Central memory CD8-positive, alpha-beta T cell (primary cell): ENCODE measurements around the gene PON3.
A peak's percentile ranks its signal among the peaks of the same experiment; 100 is the strongest.

Experiments used
- ATAC-seq: fragments of 150-1000 bp; cut with Tn5 transposase; replicated peaks from 2 replicates; pipeline ENCODE4 v1.10.0; 2022; ENCODE audit warnings: mild to moderate bottlenecking, moderate FRiP score, moderate number of reproducible peaks; ENCODE audit not compliant: poor library complexity, severe bottlenecking; ENCODE audit errors: extremely low read depth
- DNase-seq, 2 donors: peaks; one replicate each; pipeline ENCODE4 v3.0.0; 2021; ENCODE audit warnings: low spot score in 2 of 2
- H3K27ac Mint-ChIP-seq: one replicate; pipeline ENCODE4 v1.8.0; 2022; ENCODE audit warnings: low read depth, mild to moderate bottlenecking, moderate library complexity, mixed read lengths
- H3K27me3 Mint-ChIP-seq: one replicate; pipeline ENCODE4 v1.8.0; 2022; ENCODE audit warnings: mixed read lengths
- H3K36me3 Mint-ChIP-seq: one replicate; pipeline ENCODE4 v1.8.0; 2022; ENCODE audit warnings: mild to moderate bottlenecking, moderate library complexity, mixed read lengths; ENCODE audit not compliant: insufficient read depth
- H3K4me1 Mint-ChIP-seq: one replicate; pipeline ENCODE4 v1.8.0; 2022; ENCODE audit warnings: mixed read lengths
- H3K4me3 Mint-ChIP-seq: one replicate; pipeline ENCODE4 v1.8.0; 2022; ENCODE audit warnings: mild to moderate bottlenecking, moderate library complexity, mixed read lengths
- H3K9me3 Mint-ChIP-seq: one replicate; pipeline ENCODE4 v1.8.0; 2022; ENCODE audit warnings: mixed read lengths

Gene PON3

DNA sequence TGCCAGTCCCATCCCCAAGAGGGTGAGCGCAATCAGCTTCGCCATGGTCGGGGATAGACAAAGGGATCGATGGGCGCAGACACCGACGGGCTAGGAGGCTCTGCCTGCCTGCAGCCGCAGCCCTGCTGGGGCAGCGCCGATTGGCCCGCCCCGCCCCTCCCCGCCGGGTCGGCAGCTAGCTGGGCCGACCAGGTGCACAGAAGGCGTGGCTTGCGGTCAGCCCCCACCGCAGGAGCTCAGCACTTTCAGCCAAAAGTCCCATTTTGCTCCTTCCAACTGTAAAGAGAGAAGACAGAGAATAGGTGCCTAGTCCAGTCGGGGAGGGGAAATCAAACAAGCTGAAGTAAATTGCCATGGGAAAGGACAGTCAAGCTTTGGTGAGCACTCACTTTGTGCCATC lies 71.7 kb downstream of the PON3 start, which contains the start of gene PON1:
Gene PON1, minus strand, starts transcription at position 102 of the 400 bp plus-strand sequence. Its CDS starts 57 bp downstream, at position 45.
- peak within 1 kb of the TSS; percentile 9 for H3K4me3 Mint-ChIP-seq
- no peaks in the 10 kb centered on the region for H3K9me3 Mint-ChIP-seq
- H3K4me1 Mint-ChIP-seq = peaks cover 4% of the 10 kb centered on the region
- no peaks in the 10 kb centered on the region for H3K36me3 Mint-ChIP-seq
- DNase-seq (no peak), ATAC-seq (peak; percentile 36)
- peaks cover 10% of the 10 kb centered on the region for H3K27me3 Mint-ChIP-seq
- no peak within 1 kb of the TSS for H3K27ac Mint-ChIP-seq

DNA sequence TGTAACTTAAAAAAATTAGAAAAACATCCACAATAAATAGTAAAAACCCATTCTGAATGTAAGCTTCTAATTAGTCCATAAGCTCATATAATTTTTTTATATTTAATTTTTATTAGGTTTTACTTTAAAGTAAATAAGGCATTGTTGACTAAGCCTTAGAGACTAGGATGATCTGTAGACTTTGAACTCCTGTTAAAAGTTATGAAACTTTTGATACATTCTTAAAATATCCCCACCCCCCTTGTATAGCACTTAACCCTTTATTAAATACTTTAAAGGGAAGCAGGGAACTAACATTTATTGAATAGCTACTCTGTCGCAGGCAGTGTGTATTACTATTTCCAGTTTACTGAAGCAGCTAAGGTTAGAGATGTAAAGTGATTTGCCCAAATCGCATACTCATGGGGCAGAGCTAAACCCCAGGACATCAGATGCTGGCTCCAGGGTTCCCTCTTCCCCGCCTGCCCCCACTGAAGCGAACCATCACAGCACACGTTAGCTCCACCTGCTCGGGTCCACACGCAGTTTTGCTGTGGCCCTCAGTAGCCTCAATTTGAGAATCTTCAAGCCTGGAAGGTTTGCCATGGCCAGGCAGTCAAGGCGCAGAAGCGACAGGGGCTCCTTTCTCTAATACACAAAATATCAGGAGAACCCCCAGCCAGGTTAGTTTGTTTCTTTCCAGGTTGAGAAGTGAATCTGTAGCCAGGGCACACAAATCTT lies 72.6 kb downstream of the PON3 start:
- DNase-seq (no peak), ATAC-seq (no peak)
- Mint-ChIP-seq H3K4me1 (peaks cover 4% of the 10 kb centered on the region), H3K4me3 (no peak overlapping the region), H3K27me3 (peaks cover 10% of the 10 kb centered on the region), H3K36me3 (no peaks in the 10 kb centered on the region), H3K9me3 (no peaks in the 10 kb centered on the region), H3K27ac (no peak overlapping the region)

DNA sequence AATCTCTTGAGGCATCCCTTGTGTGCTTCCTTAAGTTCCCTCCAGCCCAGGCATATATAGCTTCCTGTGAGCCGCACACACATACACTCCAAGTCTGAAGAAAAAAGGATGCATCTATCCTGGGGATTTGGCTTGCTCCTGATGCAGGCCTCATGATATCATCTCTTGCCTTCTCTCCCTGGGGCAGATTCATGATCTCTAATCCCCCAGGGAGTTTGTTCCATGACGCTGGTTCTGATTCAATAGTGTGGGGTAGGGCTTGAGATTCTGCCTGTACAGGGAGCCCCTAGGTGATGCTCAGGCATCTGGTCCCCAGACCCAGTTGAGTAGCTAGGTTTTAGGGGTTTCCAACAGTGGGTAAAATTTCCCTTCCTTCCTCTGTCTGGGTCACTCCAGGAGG lies 73.3 kb downstream of the PON3 start:
- peaks cover 10% of the 10 kb centered on the region for H3K27me3 Mint-ChIP-seq
- H3K27ac Mint-ChIP-seq = no peak overlapping the region
- no peaks in the 10 kb centered on the region for H3K9me3 Mint-ChIP-seq
- ATAC-seq (no peak), DNase-seq (no peak)
- H3K4me3 Mint-ChIP-seq = no peak overlapping the region
- no peaks in the 10 kb centered on the region for H3K36me3 Mint-ChIP-seq
- H3K4me1 Mint-ChIP-seq = peaks cover 4% of the 10 kb centered on the region

DNA sequence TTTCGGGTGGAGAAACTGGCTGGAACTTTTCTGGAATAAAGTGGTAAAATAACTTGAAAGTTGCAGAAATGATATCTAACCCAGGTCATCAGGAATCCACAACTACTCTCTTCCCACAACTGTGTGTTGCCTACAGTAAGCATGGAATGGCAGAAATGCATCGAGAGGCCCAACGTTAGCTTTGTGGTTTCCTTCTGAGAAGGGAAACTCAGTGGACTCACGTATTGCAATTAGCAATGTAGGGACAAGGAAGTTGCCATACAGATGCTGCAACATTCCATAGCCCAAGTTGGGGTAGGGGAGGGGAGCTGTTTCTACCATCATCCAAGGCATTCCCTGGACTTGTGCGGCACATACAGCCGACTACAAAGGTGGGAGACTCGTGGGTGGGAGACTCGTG lies 73.8 kb downstream of the PON3 start:
- Mint-ChIP-seq H3K4me1 (peaks cover 4% of the 10 kb centered on the region), H3K4me3 (no peak overlapping the region), H3K27me3 (peaks cover 10% of the 10 kb centered on the region), H3K36me3 (no peaks in the 10 kb centered on the region), H3K27ac (no peak overlapping the region), H3K9me3 (no peaks in the 10 kb centered on the region)
- no peak for ATAC-seq
- DNase-seq = no peak

DNA sequence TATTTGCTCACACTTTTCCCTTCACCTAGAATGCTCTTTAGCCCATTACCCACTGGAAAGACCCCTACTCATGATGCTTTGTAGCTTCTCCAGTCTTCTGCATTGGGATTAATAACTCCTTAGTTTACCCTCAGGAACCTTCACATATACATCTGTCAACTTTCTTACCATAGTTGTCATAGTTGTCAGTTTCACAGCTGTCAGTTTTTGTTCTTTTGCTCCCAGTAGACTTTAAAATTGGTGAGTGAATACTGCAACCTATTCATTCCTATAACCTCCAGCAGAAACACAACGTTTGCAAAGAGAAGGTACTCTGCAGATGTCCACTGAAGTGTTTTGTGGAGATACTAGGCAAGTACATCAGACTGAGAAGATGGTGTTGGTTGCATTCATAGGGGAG lies 74.5 kb downstream of the PON3 start:
- peaks cover 4% of the 10 kb centered on the region for H3K4me1 Mint-ChIP-seq
- H3K27ac Mint-ChIP-seq = no peak overlapping the region
- H3K4me3 Mint-ChIP-seq = no peak overlapping the region
- no peak for DNase-seq
- peaks cover 10% of the 10 kb centered on the region for H3K27me3 Mint-ChIP-seq
- H3K9me3 Mint-ChIP-seq = no peaks in the 10 kb centered on the region
- H3K36me3 Mint-ChIP-seq = no peaks in the 10 kb centered on the region
- ATAC-seq = no peak

DNA sequence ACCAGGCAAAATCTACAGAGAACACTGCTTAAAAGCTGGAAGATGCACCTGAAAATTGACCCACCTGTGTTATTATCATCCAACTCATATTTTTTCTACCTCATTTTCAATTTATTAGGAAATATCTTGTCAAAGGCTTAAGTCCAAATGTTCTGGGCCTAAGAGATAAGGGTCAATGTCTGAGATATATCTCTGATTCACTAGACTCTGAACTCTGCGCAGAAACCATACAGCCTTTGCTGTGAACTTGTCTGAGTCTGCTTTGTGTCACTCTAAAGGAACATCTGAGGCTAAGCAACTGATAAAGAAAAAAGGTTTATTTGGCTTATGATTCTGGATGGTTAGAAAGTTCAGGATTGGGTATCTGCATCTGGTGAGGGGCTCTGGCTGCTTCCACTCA lies 75.5 kb downstream of the PON3 start:
- peaks cover 4% of the 10 kb centered on the region for H3K4me1 Mint-ChIP-seq
- no peak overlapping the region for H3K4me3 Mint-ChIP-seq
- peaks cover 10% of the 10 kb centered on the region for H3K27me3 Mint-ChIP-seq
- ATAC-seq = no peak
- no peak overlapping the region for H3K27ac Mint-ChIP-seq
- no peaks in the 10 kb centered on the region for H3K9me3 Mint-ChIP-seq
- no peak for DNase-seq
- H3K36me3 Mint-ChIP-seq = no peaks in the 10 kb centered on the region

DNA sequence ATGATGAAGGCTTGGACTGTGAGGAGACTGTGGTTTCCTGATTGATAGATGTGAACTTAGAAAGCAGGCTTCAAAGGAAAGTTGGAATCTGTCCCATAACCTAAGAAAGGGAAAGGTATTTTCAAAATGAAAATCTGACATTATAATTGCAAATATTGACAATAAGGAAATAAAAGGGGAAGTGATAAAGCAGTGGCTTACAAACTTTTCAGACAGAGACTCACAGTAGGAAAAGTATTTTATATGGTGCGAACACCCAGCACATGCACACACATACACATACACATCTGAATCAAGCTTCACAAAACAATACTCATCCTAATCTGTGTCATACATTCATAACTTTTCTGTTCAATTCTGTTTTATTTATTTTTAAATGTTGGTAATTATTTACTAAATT lies 76.6 kb downstream of the PON3 start:
- no peaks in the 10 kb centered on the region for H3K9me3 Mint-ChIP-seq
- no peak overlapping the region for H3K4me3 Mint-ChIP-seq
- no peaks in the 10 kb centered on the region for H3K36me3 Mint-ChIP-seq
- H3K4me1 Mint-ChIP-seq = no peaks in the 10 kb centered on the region
- DNase-seq = no peak
- no peak overlapping the region for H3K27ac Mint-ChIP-seq
- ATAC-seq = no peak
- peaks cover 10% of the 10 kb centered on the region for H3K27me3 Mint-ChIP-seq

DNA sequence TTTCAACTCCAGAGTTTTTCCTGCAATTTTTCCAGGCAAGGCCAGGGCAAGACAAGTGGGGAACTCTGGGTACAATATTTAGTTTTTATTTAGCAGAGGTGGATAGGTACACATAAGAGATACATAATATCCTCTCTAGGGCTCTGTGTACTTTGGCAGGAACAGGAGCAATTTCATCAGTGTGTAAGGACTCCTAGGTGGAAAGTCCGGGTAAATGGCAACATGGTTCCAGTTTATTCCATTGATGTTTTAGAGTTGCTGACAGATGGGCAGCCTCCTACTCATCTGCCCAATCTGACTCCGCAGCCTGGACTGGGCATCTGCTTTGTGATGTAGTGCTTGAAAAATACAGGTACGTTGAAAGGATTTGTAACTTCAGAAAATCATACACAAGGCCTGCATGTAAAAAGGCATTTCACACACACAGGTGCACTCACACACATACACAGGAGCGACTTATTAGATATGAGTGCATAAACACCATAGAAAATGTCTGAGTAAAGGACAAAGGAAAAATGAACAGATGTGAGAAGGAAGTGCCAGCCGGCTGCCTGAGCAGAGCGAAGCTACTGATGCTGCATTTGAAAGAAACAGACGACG lies 77.6 kb downstream of the PON3 start:
- H3K27me3 Mint-ChIP-seq = peaks cover 20% of the 10 kb centered on the region
- no peaks in the 10 kb centered on the region for H3K36me3 Mint-ChIP-seq
- no peak overlapping the region for H3K4me3 Mint-ChIP-seq
- no peak for DNase-seq
- H3K27ac Mint-ChIP-seq = no peak overlapping the region
- no peaks in the 10 kb centered on the region for H3K4me1 Mint-ChIP-seq
- ATAC-seq = no peak
- H3K9me3 Mint-ChIP-seq = no peaks in the 10 kb centered on the region

DNA sequence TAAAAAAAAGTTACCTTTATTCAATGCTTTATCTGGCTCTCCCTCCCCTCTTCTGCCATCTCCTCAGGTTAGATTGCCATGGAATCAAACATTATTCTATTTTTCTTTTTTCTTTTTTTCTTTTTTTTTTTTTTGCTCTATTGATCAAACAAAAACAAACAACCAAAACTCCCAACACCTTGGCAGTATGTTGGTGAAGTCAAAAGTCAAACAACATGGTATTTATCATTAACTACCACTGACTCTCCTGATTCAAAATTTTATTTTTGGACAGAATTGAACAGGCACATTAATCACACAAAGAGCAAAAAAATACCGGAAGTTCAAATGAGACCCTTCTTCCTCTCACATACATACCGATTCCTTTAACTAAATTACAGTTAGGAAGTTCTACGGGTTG lies 78.2 kb downstream of the PON3 start:
- Mint-ChIP-seq H3K27me3 (peaks cover 26% of the 10 kb centered on the region), H3K4me1 (no peaks in the 10 kb centered on the region), H3K36me3 (no peaks in the 10 kb centered on the region), H3K4me3 (no peak overlapping the region), H3K27ac (no peak overlapping the region), H3K9me3 (no peaks in the 10 kb centered on the region)
- DNase-seq (no peak), ATAC-seq (no peak)

DNA sequence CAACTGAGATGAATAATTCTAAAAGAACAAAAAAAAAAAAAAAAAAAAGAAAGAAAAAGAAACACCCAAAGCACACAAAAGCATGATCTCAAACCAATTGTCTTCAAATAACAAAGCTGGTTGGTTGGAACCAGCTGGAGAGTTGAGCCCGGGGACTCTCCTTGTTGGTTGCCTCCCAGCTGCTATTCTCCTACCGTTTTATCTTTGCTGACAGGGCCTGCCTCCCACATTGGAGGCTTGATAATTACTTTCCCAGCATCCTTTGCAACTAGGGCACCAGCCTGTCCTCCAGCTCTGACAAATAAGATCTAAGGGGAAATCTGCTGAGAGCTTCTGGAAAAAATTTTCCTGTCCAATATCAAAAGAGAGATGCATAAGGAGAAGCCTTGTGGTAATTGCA lies 78.6 kb downstream of the PON3 start:
- peaks cover 30% of the 10 kb centered on the region for H3K27me3 Mint-ChIP-seq
- DNase-seq = no peak
- no peaks in the 10 kb centered on the region for H3K9me3 Mint-ChIP-seq
- H3K36me3 Mint-ChIP-seq = no peaks in the 10 kb centered on the region
- no peak overlapping the region for H3K27ac Mint-ChIP-seq
- H3K4me3 Mint-ChIP-seq = no peak overlapping the region
- no peaks in the 10 kb centered on the region for H3K4me1 Mint-ChIP-seq
- no peak for ATAC-seq

DNA sequence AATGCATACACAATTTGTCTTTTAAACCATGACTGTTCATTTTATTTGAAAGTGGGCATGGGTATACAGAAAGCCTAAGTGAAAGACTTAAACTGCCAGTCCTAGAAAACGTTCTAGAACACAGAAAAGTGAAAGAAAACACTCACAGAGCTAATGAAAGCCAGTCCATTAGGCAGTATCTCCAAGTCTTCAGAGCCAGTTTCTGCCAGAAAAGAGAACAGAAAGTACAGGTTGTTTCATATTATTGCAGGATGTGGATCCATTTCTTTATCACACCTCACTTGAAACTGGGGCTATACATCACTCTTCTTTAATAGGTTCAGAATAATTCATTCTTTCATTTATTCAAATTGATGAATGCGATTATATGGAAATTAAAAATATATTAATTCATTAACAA lies 79.6 kb downstream of the PON3 start:
- no peak for ATAC-seq
- H3K4me3 Mint-ChIP-seq = no peak overlapping the region
- no peak overlapping the region for H3K27ac Mint-ChIP-seq
- no peaks in the 10 kb centered on the region for H3K9me3 Mint-ChIP-seq
- H3K36me3 Mint-ChIP-seq = no peaks in the 10 kb centered on the region
- H3K27me3 Mint-ChIP-seq = peaks cover 37% of the 10 kb centered on the region
- no peak for DNase-seq
- H3K4me1 Mint-ChIP-seq = no peaks in the 10 kb centered on the region

DNA sequence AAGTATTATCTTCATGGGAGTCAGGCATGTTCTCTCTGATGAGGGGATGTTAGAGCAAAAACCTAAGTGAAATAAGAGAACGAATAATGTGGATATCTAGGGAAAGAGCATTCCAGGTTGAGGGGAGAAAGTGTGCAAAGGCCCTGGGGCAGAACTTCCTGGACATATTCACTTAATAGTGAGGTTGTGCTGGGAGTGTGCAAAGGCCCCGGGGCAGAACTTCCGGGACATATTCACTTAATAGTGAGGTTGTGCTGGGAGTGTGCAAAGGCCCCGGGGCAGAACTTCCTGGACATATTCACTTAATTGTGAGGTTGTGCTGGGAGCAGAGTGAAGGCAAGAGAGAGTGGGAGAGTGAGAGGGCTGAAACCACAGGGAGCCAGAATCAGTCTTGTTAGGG lies 83.6 kb downstream of the PON3 start:
- H3K4me1 Mint-ChIP-seq = no peaks in the 10 kb centered on the region
- no peak for ATAC-seq
- peaks cover 47% of the 10 kb centered on the region for H3K27me3 Mint-ChIP-seq
- H3K4me3 Mint-ChIP-seq = no peak overlapping the region
- H3K27ac Mint-ChIP-seq = no peak overlapping the region
- no peaks in the 10 kb centered on the region for H3K9me3 Mint-ChIP-seq
- no peak for DNase-seq
- H3K36me3 Mint-ChIP-seq = no peaks in the 10 kb centered on the region

DNA sequence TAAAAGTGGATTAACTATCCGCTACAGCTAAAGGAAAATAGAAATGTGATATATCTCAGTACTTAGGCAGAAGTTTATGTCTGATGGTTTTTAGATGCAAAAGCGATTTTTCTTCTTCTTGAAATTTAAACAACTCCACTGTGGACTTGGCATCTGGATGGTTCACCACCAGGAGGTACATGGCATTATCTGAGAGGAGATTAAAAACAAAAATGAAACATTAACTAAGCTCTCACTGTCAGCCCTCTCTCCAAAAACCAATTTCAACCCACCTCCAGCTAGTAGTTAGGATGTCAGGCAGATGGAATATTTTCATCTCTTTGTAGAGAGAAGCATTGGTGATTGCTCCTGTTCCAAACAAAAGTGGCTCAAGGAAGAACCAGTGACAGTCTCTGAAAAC lies 84.8 kb downstream of the PON3 start:
- ATAC-seq = no peak
- H3K27ac Mint-ChIP-seq = no peak overlapping the region
- H3K4me3 Mint-ChIP-seq = no peak overlapping the region
- no peak for DNase-seq
- no peaks in the 10 kb centered on the region for H3K9me3 Mint-ChIP-seq
- H3K27me3 Mint-ChIP-seq = peaks cover 47% of the 10 kb centered on the region
- no peaks in the 10 kb centered on the region for H3K4me1 Mint-ChIP-seq
- H3K36me3 Mint-ChIP-seq = no peaks in the 10 kb centered on the region
